Stimulated activated CD4-positive, alpha-beta T cell treated with anti-CD3 and anti-CD28 coated beads, Interleukin-15, amount 100 ng/mL, for 1 hour (primary cell): ENCODE measurements around the gene CRB1.
"Not testable (repeated sequence)": the region's sequence is repeated elsewhere in the genome, so short reads cannot be mapped to it uniquely, and the experiment has no call there.

Experiments
- DNase-seq, 2 donors: peaks; one replicate each; pipeline ENCODE4 v3.0.0-alpha.2; 2020; ENCODE audit warnings: low read depth in 1 of 2, low spot score in 1 of 2

The CRB1 gene

DNA sequence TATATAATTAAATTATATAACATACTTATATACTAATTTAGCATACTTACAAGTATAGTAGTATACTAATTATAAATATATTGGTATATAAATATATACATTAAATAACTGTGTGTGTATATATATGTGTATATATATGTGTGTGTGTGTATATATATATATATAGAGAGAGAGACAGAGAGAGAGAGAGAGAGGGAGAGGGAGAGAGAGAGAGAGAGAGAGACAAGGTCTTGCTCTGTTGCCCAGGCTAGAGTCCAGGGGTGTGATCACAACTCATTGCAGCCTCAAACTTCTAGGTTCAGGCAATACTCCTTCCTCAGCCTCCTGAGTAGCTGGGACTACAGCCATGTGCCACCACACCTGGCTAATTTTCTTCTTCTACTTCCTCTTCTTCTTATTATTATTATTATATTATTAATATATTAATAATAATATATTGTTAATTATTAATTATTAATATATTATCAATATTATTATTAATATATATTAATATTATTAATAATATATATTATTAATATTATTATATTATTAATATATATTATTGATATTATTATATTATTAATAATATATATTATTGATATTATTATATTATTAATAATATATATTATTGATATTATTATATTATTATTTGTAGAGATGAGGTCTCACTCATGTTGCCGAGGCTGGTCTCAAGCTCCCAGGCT, 185.5 kb downstream of the CRB1 start:
- no peak for DNase-seq

DNA sequence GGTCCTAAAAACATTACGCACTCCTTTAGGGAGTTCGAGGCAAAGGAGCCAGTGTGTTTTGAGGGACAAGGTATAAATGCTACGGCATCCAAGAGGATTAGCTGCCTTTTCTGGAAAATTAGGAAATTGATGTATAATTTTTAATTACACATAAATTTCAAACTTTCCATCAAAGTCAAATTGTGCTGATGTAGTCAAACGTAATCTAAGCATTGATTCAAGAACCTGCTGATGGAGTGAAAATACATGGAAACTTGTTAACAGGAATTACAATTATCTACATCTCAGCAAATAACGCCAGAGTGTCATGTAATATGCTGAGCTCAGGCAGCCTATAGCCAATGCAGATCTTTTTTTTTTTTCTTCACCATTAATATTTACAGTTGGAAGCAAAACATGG, 194.5 kb downstream of the CRB1 start:
- no peak for DNase-seq

DNA sequence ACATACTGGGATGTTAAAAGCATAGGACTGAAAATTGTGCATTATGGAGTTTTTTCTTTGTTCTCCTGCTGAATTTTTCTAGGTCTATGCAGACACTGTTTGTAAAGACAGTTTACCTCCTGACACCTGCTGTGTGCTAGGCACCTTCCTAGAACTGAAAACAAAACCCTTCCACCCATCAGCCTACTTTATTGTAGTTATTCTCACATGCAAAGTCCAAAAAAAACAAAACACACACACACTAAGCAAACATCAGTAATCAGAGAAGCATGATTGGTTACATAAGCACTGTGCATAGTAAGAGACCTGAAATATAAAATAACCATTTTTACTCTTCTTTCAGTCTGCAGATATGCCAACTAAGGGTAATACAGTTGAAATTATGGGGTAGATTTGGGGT, 195.1 kb downstream of the CRB1 start:
- no peak for DNase-seq

DNA sequence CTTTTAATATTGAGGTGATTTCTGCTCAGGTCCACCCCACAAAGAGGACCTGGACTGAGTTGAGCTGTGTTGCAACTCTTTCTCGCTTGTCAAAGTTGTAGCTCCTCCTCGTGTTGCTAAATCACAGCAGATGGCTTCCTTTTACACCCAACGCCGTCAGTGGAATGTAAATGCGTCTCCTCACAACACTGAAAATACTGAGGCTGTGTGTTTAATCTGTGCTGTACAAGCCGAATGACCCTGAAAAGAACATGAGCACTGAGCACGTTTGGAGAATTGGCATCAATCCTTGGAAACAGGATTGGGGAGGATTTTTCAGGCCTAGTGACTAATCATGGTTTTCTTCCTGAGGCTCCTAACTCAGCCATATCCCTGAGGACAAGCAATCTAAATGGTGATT, 196.0 kb downstream of the CRB1 start:
- no peak for DNase-seq

DNA sequence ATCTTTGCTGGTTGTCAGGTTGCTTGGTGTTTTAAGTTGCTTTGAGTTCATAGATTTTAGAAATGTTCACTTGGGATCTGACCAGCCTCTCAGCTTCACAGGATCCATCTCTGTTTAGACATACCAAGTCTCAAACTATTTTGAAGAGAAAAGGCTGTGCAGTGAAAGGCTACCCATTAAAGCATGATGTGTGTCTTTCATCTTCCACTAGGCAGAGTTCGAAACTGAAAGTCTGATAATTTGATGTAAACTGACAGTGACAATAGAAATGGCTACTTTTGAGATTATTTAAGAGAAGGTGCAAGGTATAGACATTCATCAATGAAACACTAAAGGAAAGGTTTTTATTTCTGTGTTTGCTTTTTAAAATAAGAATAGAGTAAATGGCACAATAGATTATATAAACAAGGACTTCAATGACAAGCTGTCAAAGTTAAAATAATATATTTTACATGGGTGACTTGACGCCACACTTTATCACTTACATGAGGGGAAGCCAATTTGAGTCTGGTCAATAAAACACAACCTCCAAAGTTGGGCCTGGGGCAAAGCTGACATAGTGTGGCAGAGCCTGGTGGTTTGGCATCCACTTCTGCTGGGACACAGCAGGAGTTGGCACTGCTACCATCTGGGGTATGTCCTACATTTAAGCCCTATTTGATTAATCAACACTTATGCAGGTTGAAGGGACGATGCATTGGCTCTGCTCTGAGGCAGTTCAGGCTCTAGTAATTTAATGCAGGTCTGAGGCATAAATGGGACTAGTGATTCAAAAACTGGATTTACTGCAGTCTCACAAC, 197.7 kb downstream of the CRB1 start:
- no peak for DNase-seq

DNA sequence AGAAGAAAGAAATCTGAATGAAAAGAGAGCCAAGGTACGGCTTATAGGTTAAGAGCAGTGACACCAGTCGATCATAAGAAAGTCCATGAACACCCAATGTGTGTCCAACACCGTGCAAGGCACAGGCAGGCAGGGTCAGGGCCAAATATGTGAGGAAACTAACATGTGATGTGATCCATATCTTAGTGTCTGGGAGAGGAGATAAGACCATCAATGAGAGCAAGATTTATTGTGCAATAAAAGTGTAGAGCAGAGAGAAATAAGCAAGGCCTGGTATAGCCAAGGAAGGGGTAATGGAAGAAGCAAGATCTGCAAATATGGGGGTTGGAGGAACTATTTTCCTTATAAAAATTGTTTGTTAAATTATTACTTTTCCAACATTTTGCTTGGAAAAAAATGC, 198.8 kb downstream of the CRB1 start:
- no peak for DNase-seq

DNA sequence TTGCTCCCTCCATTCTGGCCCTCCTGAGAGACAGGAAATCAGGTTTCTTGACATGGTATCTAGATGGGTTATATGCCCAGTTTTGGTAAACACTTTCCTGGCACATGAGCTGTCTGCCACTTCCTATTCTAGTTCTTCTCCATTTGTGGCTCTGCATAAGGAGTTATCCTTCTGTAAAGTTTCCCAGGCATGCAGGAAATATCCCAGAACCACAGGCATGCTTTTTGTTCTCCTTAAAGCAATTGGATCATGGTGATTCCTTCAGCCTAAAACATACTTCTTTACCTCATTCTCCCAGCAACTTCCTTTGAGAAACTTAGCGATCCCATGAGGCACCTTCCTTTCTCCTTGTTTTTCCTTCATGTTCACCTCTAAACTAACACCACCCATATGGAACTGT, 199.8 kb downstream of the CRB1 start:
- DNase-seq = no peak

DNA sequence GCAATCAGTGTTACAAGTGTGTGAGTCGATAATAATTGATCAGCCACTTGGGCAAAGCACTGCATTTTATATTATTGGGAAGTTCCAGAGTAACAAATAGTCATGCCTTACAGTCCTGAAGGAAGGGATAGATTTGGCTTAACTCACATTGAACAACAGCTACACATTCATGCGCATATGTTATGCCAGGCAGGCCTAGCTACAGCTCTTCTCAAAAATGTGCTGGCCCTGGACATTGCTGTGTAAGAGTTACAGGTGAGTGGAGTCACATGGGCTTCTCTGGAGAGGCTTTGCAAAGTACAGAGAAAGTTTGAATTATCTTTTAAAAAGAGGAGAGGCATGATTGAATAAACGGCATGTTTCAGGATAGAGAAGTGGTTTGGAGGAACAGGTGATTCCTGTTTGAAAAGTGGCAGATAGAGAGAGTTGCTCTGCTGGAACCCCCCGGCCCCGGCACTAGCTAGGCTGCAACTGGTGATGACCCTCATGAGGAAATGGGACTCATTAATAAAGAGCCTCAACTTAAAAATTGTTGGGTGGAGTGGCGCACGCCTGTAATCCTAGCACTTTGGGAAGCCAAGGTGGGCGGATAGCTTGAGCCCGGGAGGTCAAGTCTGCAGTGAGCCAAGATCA, 200.6 kb downstream of the CRB1 start:
- DNase-seq = no peak

DNA sequence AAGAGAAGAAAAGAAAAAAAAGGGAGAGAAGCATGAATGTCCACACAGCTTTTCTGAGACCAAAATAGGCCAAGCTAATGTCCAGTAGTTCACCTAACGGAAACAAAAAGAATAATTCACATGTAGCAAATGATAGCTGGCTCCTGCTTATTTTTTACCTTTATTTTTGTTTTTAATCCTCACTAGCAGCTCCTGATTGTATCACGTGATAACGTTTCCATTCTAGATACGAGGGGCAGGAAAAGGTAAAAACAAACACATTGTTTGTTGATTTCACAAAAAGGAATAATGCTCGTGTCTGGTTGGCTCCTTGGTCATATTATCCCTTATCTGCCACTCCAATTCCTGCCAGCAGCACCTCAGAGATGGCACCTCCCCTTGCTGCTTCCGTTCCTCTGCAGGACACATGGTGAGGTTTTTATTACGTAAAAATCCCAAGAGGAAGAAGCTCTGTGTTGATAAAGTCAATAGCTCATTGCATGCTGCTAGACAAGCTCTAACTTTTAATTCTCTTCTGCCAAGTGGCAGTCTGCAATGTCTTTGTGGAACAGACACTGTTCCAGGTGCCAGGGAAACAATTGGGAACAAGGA, 201.7 kb downstream of the CRB1 start:
- DNase-seq = no peak

DNA sequence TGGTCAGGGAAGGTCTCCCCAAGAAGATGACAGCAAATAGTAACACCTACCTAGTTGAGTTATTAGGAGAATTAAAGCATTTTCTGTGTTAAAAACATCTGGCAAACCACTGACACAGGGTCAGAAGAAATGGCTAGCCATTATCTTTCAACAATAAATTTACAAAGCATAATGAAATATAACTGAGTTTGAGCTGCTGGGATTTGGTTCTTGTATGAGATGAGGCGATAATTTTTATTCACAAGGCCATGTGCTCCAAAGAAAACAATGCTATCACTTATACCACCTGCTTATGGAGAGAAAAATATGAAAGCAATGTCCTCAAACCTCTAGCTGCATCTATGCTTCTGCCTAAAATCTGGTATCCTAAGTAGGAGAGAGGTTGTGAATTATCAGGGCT, 202.3 kb downstream of the CRB1 start:
- DNase-seq = no peak

DNA sequence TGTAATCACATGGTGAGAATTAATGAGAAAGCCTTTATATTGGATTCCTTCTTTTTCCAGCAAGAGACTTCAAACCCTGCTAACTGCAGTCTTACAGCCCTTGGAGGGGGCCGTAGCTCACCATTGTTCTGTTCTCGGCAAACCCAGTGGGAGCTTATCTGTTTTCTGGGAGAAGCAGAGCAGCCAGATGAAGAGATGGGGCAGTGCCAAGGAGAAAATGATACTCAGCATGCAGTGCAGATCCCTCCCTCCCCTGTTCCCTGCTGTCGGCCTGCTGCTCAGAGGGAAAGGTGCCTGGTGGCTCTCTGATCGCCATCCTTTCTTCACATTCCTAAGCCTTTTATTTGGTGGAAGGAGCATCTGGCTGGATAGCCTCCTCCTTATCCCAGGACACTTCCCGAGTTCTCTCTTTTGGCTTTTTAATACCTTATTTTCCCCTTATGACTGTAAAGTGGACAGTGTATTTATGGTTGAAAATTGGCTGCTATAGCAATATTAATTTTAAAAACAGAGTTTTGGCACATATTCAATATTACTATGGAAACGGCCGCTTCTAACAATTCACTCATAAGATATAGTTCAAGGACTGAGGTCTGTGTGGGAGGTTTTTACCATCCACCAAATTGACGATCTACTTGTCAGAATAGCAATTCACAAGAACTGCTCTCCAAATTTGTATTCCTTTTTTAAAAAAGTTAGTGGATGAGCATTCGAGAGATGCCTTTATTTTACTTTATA, 203.4 kb downstream of the CRB1 start:
- DNase-seq = no peak

DNA sequence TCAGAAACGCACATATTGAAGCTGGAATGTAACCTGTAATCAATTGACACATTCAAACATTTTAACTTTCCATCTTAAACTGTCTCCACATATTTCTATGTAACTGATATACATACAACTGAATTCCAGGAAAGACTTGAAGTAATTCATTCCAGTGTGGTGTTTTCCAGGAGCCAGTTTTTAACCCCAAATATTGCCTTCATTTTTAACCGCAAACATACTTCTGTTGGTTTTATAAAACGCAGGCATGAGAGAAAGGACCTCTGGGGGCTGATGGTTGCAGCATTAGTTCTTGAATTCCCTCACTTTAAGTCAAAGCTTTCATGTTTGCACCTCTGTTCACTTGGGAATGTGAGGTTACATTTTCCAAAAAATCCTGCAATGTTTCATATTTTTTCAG, 204.1 kb downstream of the CRB1 start:
- DNase-seq = no peak

DNA sequence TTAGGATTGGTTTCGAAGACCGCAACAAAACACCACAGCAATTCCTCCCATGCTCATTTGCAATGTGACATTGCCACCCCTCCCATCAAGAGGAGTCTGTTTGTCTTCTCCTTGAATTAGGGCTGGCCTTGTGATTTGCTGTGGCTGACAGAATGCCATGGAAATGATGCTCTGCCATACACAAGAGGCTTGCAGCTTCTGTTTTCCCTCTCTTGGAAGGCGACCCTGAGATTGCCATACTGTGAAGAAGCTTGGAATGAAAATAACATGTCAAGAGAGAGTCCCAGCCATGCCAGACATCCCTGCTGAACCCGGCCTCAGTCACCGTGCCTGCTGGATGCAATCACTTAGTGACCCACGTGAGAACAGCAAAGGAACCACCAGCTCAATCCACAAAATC, 212.4 kb downstream of the CRB1 start:
- no peak for DNase-seq

DNA sequence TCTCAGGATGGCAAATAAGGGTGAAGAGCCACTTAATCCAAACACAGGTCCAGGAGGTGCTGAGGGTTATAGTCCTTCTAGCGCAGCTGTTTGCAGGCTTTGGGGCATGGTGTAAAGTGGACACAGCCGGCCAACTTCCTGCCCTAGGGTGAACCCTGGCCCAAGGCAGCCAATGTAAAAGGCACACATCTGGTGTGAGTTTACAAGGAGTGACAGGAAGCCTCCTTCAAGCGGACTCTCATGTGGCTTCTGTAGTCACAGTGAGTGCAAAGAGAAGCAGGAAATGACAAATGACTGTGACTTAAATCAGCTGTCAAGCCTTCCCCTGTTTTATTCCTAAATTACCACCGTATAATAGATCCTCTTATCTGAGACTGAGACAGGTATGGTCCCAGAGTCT, 213.0 kb downstream of the CRB1 start:
- DNase-seq = no peak

DNA sequence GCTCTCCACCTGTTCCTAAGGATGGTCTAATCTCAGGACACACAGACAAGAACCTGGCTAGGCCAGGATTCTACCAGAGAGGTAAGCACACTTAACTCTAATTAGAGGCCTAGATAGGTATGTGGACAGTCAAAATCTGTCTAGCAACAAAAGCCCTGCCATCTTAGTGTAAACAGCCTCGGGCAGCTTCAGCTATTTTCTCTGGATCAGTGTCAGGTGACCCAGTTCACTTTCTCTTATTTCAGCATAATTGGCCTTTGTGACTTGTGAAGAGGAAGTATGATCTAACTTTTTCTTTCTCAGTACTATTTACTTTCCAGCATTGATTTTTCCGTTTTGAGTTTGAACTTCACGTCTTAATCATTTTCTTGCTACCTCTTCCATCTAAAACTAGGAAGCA, 217.7 kb downstream of the CRB1 start:
- no peak for DNase-seq

DNA sequence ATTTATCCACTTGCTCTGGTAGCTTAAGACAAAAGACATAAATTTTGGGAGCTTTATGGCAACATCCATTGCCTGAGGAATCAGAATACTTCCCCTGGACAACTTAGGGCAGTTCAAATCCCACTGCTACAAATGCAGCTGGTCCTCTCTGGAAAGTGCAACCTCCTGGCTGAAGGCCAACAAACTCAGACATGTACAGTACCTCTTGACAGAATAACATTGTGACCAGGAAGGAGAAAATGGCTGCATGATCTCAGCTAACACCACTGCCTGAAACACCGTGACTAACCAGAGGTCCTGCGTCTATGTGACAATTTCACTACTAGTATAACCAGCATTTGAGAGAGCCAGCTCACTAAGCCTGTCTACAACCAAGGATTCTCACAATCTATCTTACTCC, 218.9 kb downstream of the CRB1 start:
- DNase-seq = no peak

DNA sequence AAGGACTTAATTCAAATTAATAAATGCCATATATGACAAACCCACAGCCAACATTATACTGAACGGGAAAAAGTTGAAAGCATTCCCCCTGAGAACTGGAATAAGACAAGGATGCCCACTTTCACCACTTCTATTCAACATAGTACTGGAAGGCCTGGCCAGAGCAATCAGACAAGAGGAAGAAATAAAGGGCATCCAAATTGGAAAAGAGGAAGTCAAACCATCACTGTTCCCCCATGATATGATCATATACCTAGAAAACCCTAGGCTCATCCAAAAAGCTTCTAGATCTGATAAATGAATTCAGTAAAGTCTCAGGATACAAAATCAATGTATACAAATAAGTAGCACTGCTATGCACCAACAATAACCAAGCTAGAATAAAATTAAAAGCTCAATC, 223.5 kb downstream of the CRB1 start:
- DNase-seq = not testable (repeated sequence)

DNA sequence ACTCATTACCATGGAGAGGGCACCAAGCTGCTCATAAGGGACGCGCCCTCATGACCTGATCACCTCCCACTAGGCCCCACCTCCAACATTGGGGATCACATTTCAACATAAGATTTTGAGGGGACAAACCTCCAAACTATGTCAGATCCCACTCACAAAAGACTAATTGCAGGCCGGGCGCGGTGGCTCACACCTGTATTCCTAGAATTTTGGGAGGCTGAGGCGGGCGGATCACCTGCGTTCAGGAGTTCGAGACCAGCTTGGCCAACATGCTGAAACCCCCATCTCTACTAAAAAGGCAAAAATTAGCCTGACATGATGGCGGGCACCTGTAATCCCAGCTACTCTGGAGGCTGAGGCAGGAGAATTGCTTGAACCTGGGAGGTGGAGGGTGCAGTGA, 228.7 kb downstream of the CRB1 start:
- DNase-seq = no peak

DNA sequence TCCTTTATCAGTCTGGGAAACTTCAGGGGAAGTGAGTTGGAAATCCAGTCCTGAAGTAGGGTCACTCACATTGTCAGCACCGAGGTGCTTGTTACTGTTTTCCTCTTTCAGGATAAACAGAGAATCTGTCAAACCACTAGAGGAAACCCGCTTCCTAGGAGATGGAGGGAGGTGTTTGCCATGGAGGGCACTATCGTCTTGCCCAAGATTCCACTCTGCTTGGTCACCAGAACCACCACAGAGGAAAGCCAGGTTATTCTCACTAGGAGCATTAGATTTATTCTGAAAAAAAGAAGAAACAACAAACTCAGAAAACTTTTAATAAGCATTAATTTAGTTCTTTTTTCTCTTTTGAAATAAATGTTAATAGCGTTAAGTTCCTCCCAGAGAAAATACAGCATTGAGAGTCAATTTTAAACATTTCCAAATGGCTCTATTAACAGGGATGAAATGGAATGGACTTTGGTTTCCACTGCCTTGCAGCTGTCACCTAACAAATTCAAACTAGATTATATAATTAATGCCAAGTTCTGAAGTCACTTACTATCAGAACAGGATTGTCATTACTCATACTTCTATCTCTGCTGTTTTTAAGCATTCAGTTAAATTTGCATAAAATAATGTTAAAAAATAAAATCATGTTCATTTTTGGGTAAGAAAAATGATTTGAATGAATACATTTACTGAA, 242.8 kb downstream of the CRB1 start:
- DNase-seq = no peak

DNA sequence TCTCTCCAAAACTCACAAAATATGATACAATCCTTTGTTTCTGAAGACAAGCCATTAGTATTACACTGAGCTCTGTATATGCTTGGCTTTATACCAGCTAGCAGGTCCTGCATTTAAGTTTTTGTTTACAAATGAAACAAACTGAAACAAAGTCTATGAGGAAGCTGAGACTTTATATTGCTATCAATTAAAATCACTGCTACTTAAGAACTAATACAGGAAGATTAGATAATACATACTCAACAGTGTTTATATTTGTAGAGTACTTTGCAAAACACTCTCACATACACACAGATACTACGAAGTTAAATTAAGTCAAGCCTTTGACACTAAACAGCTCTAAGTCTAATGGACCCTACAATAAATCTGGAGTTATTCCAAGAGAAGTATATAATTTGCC, 247.4 kb downstream of the CRB1 start:
- no peak for DNase-seq
